GM12878 (cell line): ENCODE data around the gene SSH3. TPM values are rescaled to one million over a fixed set of nuclear protein-coding genes. Genes with fewer than 3 reads are reported as not detected.

Experiments
- ATAC-seq: fragments of 200-7000 bp; cut with Tn5 transposase; 3 replicates; pipeline ENCODE4 v1.9.1; 2020; ENCODE audit warnings: mild to moderate bottlenecking, moderate library complexity
- BruUV-seq: library from RNA; stranded (reverse); fragments of 400-500 nt; replicated peaks from 2 replicates; lab custom pipeline; 2021; lab: Mats Ljungman, UMichigan
- CTCF ChIA-PET: fragments of 300-600 bp; sonication (Branson Sonifier 250); formaldehyde crosslinking; extraction: SDS; loops from one replicate; lab custom pipeline; 2021; ENCODE audit warnings: inconsistent platforms; lab: Yijun Ruan, JAX
- POLR2A ChIA-PET: fragments of 350-600 bp; formaldehyde crosslinking; extraction: SDS; loops from one replicate; lab custom pipeline; 2021; ENCODE audit warnings: inconsistent platforms; lab: Charles Lee
- RAD21 ChIA-PET: fragments of 300-600 bp; sonication (Branson Sonifier 250); formaldehyde crosslinking; loops from one replicate; lab custom pipeline; 2023; ENCODE audit warnings: antibody characterized with exemption; ENCODE audit not compliant: unreplicated experiment; lab: Charles Lee
- SMC1A ChIA-PET: fragments of 300-600 bp; sonication (Branson Sonifier 250); formaldehyde crosslinking; loops from one replicate; lab custom pipeline; 2023; ENCODE audit not compliant: unreplicated experiment, uncharacterized antibody; lab: Charles Lee
- DNase-seq: peaks from one replicate; pipeline ENCODE4 v3.0.0-alpha.2; 2011; ENCODE audit warnings: low read depth, low spot score
- FAIRE-seq: peaks from 3 replicates; lab custom pipeline; 2011; peaks lifted over from hg19 to GRCh38; lab: Jason Lieb, UNC
- H2AFZ ChIP-seq: 2 replicates; pipeline ENCODE4 v1.6.0; 2011; ENCODE audit warnings: low read depth, low read length, control low read depth; ENCODE audit not compliant: control insufficient read depth
- H3K27ac ChIP-seq: 2 replicates; pipeline ENCODE4 v1.5.1; 2011; ENCODE audit warnings: control low read depth; ENCODE audit not compliant: control insufficient read depth, insufficient read depth
- H3K27me3 ChIP-seq, 2 experiments: replicated peaks in 1 of 2; 2 replicates each; pipeline versions ENCODE4 v1.6.0 to v1.6.1; 2011; ENCODE audit warnings: low read length in 1 of 2; ENCODE audit not compliant: control insufficient read depth in 2 of 2, insufficient read depth in 2 of 2
- H3K36me3 ChIP-seq, 2 experiments: 2 replicates each; pipeline ENCODE4 v1.5.1; 2011; ENCODE audit warnings: low read length in 1 of 2; ENCODE audit not compliant: control insufficient read depth in 2 of 2, insufficient read depth in 2 of 2
- H3K4me1 ChIP-seq: 2 replicates; pipeline ENCODE4 v1.6.1; 2011; ENCODE audit warnings: mild to moderate bottlenecking, low read length, moderate library complexity, mixed read lengths; ENCODE audit not compliant: control insufficient read depth, insufficient read depth
- H3K4me2 ChIP-seq: 2 replicates; pipeline ENCODE4 v1.6.0; 2011; ENCODE audit warnings: control low read depth; ENCODE audit not compliant: control insufficient read depth, insufficient read depth
- H3K4me3 ChIP-seq: fragments of 200-600 bp; sonication (generic); 2 replicates; pipeline ENCODE4 v1.5.1; 2016
- H3K79me2 ChIP-seq: 2 replicates; pipeline ENCODE4 v1.6.0; 2011; ENCODE audit warnings: low read length; ENCODE audit not compliant: control insufficient read depth, insufficient read depth
- H3K9ac ChIP-seq: 2 replicates; pipeline ENCODE4 v1.8.0; 2011; ENCODE audit warnings: low read length, control low read depth, mixed read lengths; ENCODE audit not compliant: control insufficient read depth, insufficient read depth
- H3K9me3 ChIP-seq: replicated peaks from 3 replicates; pipeline ENCODE4 v1.5.1; 2011; ENCODE audit warnings: mild to moderate bottlenecking, low read length; ENCODE audit not compliant: control insufficient read depth, insufficient read depth
- H4K20me1 ChIP-seq: 2 replicates; pipeline ENCODE4 v1.6.0; 2011; ENCODE audit not compliant: control insufficient read depth, insufficient read depth
- CBX5 ChIP-seq: sonication (generic); IDR thresholded peaks from 2 replicates; pipeline ENCODE4 v1.6.1; 2016; ENCODE audit warnings: low read depth, moderate library complexity, mild to moderate bottlenecking, inconsistent platforms
- GABPA ChIP-seq: IDR thresholded peaks from 2 replicates; pipeline ENCODE4 v1.6.1; 2014; ENCODE audit warnings: antibody characterized with exemption, low read depth, mild to moderate bottlenecking, inconsistent platforms
- PAX5 ChIP-seq: IDR thresholded peaks from 2 replicates; pipeline ENCODE4 v1.6.1; 2011; ENCODE audit warnings: low read depth, low read length, borderline replicate concordance
- TAF1 ChIP-seq: IDR thresholded peaks from 2 replicates; pipeline ENCODE4 v1.6.1; 2011; ENCODE audit warnings: mild to moderate bottlenecking, low read depth, low read length, borderline replicate concordance
- TCF12 ChIP-seq: IDR thresholded peaks from 2 replicates; pipeline ENCODE4 v1.6.1; 2011; ENCODE audit warnings: low read depth, mild to moderate bottlenecking, low read length
- WRNIP1 ChIP-seq: IDR thresholded peaks from 2 replicates; pipeline ENCODE4 v1.6.1; 2011; ENCODE audit warnings: low read depth, low read length, improper control_type of control experiment, borderline replicate concordance
- WGBS: methylation state at CpG from one replicate; pipeline ENCODE4 v1.1.6; 2016; ENCODE audit warnings: low lambda C conversion rate; ENCODE audit not compliant: insufficient replicate concordance, insufficient coverage; ENCODE audit errors: missing lambda C conversion rate; 5-methylcytosine and 5-hydroxymethylcytosine counted together
- in situ Hi-C: fragments of 300-500 bp; cut with MboI; formaldehyde crosslinking; loops from 9 replicates; pipeline ENCODE4 v1.14.3; 2018; ENCODE audit warnings: mixed read lengths
- intact Hi-C: fragments of 100-400 bp; cut with micrococcal nuclease; formaldehyde crosslinking; loops from one replicate; pipeline ENCODE4 v1.14.2; 2022; ENCODE audit not compliant: unreplicated experiment
- polyA plus RNA-seq, 11 experiments: library from polyadenylated mRNA; depleted of rRNA in 4 of 11; unstranded in 6 of 11; stranded (reverse) in 5 of 11; fragments of >200 nt; fragmentation: Nextera tagmentation in 4 of 11; fragmentation: Illumina TruSeq in 1 of 11; extraction: Ambion mirVana in 4 of 11; extraction: Trizol in 1 of 11; gene quantifications; 1 replicate in 1 of 11; 2 replicates in 10 of 11; pipeline versions ENCODE4 v1.2.1 to v1.2.3, GENCODE V29; 2011 to 2016; ENCODE audit warnings: inconsistent platforms in 2 of 11, missing spikeins in 2 of 11, low read depth in 1 of 11
- total RNA-seq, 4 experiments: library from RNA; depleted of rRNA in 3 of 4; stranded (reverse); fragments of >200 nt in 3 of 4; fragmentation: Illumina TruSeq in 1 of 4; extraction: Trizol in 1 of 4; gene quantifications; 2 replicates each; pipeline versions ENCODE4 v1.2.1 to v1.2.3, GENCODE V29; 2013 to 2021

The SSH3 gene
- total and polyA plus RNA-seq, 10 of the 15 experiments (the other 5 are each of a cell fraction or from before 2014, with no cell fraction given) = 0.05 to 0.83 (median 0.28) TPM; not detected in 3

DNA sequence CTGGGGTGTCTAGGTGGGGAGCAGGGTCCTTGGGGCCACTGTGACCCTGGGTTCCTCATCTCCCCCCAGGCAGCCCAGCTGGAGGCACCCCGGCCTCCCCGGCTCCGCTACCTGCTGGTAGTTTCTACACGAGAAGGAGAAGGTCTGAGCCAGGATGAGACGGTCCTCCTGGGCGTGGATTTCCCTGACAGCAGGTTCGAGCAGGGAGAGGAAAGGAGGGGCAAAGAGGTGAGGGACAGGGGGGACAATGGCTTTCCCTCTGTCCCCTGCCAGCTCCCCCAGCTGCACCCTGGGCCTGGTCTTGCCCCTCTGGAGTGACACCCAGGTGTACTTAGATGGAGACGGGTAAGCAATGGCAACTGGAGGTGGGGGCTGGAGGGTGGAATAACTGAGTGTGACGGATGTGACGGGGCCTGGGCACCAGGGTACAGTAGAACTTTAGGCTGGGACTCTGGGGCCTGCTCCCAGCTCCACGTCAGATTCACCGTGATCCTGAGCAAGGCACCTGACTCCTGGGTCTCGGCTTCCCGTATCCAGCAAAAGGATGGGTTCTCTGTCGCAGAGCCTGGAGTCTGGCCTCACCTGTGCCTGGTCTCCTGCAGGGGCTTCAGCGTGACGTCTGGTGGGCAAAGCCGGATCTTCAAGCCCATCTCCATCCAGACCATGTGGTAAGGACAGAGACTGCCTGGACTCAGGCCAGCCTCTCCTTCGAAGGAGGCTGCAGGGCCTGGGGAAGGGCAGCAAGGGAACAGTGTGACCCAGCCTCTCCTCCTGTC, 3.6 kb downstream of the SSH3 start:
- no peaks in the 10 kb centered on the region for H3K27me3 ChIP-seq
- in situ Hi-C loops = no loop called here
- H4K20me1 ChIP-seq = no peaks in the 10 kb centered on the region
- no peak overlapping the region for H3K9ac ChIP-seq
- no peaks in the 10 kb centered on the region for H3K79me2 ChIP-seq
- RAD21 ChIA-PET = interaction anchor here (0.6 kb wide), 1 partner anchor 94 kb away, joined by 4 read pairs; no protein-coding TSS in a partner anchor
- no TSS peak for BruUV-seq
- CTCF ChIA-PET = interaction anchor here (1.3 kb wide), 1 partner anchor 10 kb away, joined by 4 read pairs; no protein-coding TSS in a partner anchor
- no peak for FAIRE-seq
- no peaks in the 10 kb centered on the region for H3K4me1 ChIP-seq
- no peak for DNase-seq
- no peak overlapping the region for H3K27ac ChIP-seq
- TF ChIP-seq WRNIP1 (no peak), PAX5 (no peak), GABPA (no peak), TAF1 (no peak), TCF12 (no peak)
- TF ChIP-seq, all 136 proteins: peak for 0
- ChIA-PET POLR2A (no interaction called here), SMC1A (no interaction called here)
- no peak for ATAC-seq
- intact Hi-C loops = no loop called here
- Histone ChIP-seq H3K36me3 (peaks cover 0 to 2% of the 10 kb centered on the region in 2 experiments; a peak in 2 of 4 replicates), H3K9me3 (no peaks in the 10 kb centered on the region), H2AFZ (no peak overlapping the region), H3K4me2 (no peak overlapping the region), H3K4me3 (no peak overlapping the region)
- 81% methylated on average over 19 of the region's 19 CpGs for WGBS

DNA sequence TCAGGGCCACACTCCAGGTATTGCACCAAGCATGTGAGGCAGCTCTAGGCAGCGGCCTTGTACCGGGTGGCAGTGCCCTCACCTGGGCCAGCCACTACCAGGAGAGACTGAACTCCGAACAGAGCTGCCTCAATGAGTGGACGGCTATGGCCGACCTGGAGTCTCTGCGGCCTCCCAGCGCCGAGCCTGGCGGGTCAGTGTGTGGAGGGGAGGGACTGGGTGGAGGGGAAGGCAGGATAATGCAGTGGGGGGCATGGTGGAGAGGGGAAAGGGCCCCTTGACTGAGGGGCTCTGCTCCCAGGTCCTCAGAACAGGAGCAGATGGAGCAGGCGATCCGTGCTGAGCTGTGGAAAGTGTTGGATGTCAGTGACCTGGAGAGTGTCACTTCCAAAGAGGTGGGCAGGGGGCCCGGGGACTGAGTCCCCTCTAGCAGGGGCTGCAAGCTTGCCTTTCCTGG, 4.2 kb downstream of the SSH3 start:
- WGBS = 71% methylated on average over 12 of the region's 12 CpGs
- H3K36me3 ChIP-seq = no peaks in the 10 kb centered on the region; a peak in 1 of 4 replicates
- no peaks in the 10 kb centered on the region for H3K27me3 ChIP-seq
- no peak for DNase-seq
- no TSS peak for BruUV-seq
- H4K20me1 ChIP-seq = no peaks in the 10 kb centered on the region
- no peak for TF ChIP-seq CBX5
- TF ChIP-seq, all 136 proteins: peak for 0
- H3K9ac ChIP-seq = no peak overlapping the region
- in situ Hi-C loops = no loop called here
- FAIRE-seq (no peak), ATAC-seq (no peak)
- H2AFZ ChIP-seq = no peak overlapping the region
- H3K79me2 ChIP-seq = no peaks in the 10 kb centered on the region
- H3K4me2 ChIP-seq = no peak overlapping the region
- intact Hi-C loops = no loop called here
- ChIA-PET RAD21 (no interaction called here), SMC1A (no interaction called here), POLR2A (no interaction called here), CTCF (interaction anchor here (1.3 kb wide), 1 partner anchor 10 kb away, joined by 4 read pairs; no protein-coding TSS in a partner anchor)
- no peak overlapping the region for H3K27ac ChIP-seq
- no peak overlapping the region for H3K4me3 ChIP-seq
- H3K9me3 ChIP-seq = no peaks in the 10 kb centered on the region
- H3K4me1 ChIP-seq = no peaks in the 10 kb centered on the region
